Measurements from ENCODE around the gene C19orf47. TPM values are rescaled to one million over a fixed set of nuclear protein-coding genes. Genes with fewer than 3 reads are reported as not detected.
A peak's percentile ranks its signal among the peaks of the same experiment; 100 is the strongest.

C19orf47 gene
- total RNA-seq, 1 donor from 2014 or later: 16.1 TPM

DNA sequence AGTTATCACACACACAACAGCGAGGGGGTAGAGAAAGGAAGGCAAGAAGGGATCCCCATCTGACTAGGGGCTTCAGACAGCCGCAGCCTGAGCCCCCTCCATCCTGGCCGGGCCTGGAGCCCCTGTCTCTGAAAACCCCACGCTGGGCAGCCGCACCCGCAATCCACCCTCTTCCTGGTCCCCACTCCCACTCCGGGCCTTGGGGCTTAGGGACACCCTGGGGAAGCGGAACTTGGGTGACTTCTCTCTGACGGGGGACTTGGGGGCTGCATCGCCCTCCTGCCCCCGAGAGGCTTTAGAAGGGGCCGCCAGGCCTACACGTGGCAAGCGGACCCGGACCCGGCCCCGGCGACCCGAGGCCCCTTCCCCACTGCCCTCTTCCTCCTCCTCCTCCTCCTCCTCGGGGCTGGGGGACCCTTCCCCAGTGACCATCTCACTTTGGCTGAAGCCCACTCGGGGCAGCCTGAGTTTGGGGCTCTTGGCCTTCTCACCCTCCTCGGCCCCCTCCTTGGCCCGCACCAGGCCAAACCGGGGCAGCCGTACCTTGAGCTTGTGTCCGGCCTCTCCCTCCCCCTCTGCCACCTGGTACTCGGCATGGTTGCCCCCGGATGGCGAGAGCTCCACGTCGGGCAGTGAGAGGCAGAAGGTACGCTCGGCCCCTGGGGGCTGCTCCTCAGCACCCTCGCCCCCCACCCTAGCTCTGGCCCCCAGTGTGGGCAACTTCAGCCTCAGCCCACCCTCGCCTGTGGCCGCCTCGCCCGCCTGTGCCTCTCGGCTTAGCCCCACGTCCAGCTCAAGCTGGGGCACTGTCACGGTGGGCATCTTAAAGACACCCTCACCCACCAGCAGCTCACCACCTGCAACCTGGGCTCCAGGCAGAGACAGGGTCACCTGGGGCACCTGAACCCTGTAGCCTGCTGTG lies 46.0 kb upstream of the C19orf47 start:
- Histone ChIP-seq H3K4me1 (peaks cover 17% of the 10 kb centered on the region), H3K27me3 (no peaks in the 10 kb centered on the region), H3K9me3 (no peaks in the 10 kb centered on the region), H3K4me3 (no peak overlapping the region), H3K27ac (no peak overlapping the region), H3K36me3 (no peaks in the 10 kb centered on the region)
- intact Hi-C loops (cut with DNase I): no loop called here
- ATAC-seq: no peak
- TF ChIP-seq, protein P1, sequence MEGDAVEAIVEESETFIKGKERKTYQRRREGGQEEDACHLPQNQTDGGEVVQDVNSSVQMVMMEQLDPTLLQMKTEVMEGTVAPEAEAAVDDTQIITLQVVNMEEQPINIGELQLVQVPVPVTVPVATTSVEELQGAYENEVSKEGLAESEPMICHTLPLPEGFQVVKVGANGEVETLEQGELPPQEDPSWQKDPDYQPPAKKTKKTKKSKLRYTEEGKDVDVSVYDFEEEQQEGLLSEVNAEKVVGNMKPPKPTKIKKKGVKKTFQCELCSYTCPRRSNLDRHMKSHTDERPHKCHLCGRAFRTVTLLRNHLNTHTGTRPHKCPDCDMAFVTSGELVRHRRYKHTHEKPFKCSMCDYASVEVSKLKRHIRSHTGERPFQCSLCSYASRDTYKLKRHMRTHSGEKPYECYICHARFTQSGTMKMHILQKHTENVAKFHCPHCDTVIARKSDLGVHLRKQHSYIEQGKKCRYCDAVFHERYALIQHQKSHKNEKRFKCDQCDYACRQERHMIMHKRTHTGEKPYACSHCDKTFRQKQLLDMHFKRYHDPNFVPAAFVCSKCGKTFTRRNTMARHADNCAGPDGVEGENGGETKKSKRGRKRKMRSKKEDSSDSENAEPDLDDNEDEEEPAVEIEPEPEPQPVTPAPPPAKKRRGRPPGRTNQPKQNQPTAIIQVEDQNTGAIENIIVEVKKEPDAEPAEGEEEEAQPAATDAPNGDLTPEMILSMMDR (IDR thresholded peaks at IDR 0.05): no peak
- DNase-seq: no peak

DNA sequence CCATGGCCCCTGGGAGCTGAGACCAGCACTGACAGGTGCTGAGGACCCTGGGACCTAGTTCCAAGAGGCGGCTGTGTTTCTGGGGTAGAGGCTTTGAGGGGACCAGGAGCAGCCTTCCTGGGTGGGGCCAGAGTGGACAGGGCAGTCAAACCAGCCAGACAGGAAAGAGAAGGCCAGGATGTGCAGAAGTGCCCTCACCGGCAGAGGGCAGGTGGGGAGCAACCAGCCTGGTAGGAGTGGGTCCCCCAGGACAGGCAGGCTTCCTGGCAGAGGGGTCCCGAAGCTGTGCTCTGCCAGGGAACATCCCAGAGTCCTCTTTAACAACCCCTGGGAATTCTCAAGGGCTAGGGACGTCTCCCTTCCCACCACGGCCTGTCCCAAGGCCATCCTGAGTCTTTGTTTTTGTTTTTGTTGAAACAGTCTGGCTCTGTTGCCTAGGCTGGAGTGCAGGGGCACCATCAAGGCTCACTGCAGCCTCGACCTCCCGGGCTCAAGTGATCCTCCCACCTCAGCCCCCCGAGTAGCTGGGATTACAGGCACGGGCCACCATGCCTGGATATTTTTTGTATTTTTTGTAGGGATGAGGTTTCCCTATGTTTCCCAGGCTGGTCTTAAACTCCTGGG lies 44.8 kb upstream of the C19orf47 start:
- ATAC-seq (peak; percentile 81), DNase-seq (peak; percentile 80)
- Histone ChIP-seq H3K4me3 (no peak overlapping the region), H3K27ac (peak overlapping the region; percentile 51), H3K36me3 (no peaks in the 10 kb centered on the region), H3K9me3 (no peaks in the 10 kb centered on the region), H3K4me1 (peaks cover 13% of the 10 kb centered on the region), H3K27me3 (no peaks in the 10 kb centered on the region)
- TF ChIP-seq, protein P1 (IDR thresholded peaks at IDR 0.05): peak; percentile 41
- intact Hi-C loops (cut with DNase I): no loop called here

DNA sequence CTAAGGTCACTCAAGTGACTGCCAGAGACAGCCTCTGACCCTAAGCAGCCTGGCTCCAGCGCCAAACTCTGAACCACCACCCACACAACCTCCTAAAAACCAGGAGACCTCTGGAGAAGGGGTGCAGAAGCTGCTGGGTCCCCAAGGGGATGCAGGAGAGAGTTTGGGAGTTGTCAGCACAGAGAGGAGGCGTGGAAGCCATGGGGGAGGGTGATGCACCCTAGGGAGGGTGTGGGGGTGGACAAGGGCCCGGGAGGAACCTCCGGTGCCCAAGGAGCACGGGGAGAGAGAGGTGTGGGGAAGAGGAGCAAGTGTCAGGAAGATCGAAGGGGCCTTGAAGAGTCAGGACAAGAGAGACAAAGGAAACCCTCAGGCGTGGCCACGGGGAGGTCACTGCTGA lies 43.9 kb upstream of the C19orf47 start:
- TF ChIP-seq, protein P1 (IDR thresholded peaks at IDR 0.05): no peak
- no peaks in the 10 kb centered on the region for H3K27me3 ChIP-seq
- intact Hi-C loops (cut with DNase I): no loop called here
- no peaks in the 10 kb centered on the region for H3K9me3 ChIP-seq
- no peak for DNase-seq
- no peak for ATAC-seq
- H3K4me3 ChIP-seq: no peak overlapping the region
- peak overlapping the region; percentile 51 for H3K27ac ChIP-seq
- H3K36me3 ChIP-seq: no peaks in the 10 kb centered on the region
- peaks cover 13% of the 10 kb centered on the region for H3K4me1 ChIP-seq

DNA sequence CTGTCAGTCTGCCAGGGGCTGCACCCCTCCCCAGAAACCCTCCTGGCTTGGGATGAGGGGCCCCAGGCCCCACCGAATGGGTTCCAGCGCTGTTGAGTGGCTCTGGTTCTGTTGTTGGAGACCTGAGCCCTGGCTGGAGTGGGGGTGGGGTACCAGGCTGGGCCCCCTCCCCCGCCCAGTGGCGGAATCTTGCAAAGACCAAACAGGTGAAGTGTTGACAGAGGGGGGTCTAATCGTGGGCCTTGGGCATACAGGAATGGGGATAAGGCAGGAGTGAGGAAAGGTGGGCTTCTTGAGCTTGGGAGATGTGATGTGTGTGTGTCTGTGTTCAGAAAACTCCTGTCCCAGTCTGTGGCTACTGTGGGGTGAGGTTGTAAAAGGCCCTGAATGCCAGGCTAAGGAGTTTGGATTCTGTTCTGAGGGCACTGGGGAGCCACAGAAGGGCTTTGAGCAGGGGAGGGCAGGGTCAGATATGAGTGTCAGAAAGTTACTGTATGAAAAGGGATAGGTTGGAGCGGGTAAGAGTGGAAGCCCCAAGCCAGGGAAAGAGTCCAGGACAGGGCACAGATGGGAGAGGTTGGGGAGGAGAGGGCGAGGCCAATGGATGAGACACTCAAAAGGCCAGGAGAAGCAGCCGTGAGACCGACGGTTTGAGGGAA lies 42.0 kb upstream of the C19orf47 start, which contains the start of gene HIPK4:
Gene HIPK4 (minus strand): TSS at position 98 of the 659 bp plus-strand sequence. CDS start 279 bp downstream, outside the sequence.
- no peaks in the 10 kb centered on the region for H3K36me3 ChIP-seq
- no peak within 1 kb of the TSS for H3K27ac ChIP-seq
- intact Hi-C loops (cut with DNase I): no loop called here
- ATAC-seq (no peak), DNase-seq (no peak)
- H3K4me1 ChIP-seq: peaks cover 13% of the 10 kb centered on the region
- H3K9me3 ChIP-seq: no peaks in the 10 kb centered on the region
- no peaks in the 10 kb centered on the region for H3K27me3 ChIP-seq
- TF ChIP-seq, protein P1 (IDR thresholded peaks at IDR 0.05): no peak
- H3K4me3 ChIP-seq: no peak within 1 kb of the TSS

DNA sequence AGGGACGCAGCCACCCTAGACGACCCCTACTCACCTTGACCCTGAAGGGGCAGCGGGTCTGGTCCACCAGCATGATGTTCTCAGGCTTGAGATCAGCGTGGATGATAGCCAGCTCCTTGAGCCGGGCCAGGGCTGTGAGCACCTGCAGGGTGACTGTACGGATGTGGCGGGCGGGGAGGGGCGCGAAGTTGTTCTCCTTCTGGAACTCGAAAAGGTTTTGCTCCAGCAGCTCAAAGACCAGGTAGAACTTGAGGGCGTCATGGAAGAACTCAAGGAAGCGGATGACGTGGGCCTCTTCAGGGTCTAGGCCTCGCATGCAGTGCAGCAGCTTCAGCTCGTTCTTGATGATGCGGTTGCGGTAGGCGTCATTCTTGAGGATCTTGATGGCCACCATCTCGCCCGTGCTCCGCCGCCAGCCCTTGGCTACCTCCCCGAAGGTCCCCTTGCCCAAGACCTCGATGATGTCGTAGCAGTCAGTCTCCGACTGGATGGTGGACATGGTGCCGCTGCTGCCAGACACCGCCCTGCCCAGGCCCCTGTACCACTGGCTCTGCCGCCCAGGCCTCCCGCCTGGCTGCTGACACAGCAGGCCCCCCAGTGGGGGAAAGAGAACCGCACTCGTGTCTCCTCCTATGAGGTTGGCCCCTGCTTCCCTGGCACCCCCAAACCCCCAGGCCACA lies 41.3 kb upstream of the C19orf47 start:
- ATAC-seq (no peak), DNase-seq (no peak)
- Histone ChIP-seq H3K9me3 (no peaks in the 10 kb centered on the region), H3K27ac (no peak overlapping the region), H3K36me3 (no peaks in the 10 kb centered on the region), H3K4me1 (peaks cover 13% of the 10 kb centered on the region), H3K27me3 (no peaks in the 10 kb centered on the region), H3K4me3 (no peak overlapping the region)
- TF ChIP-seq, protein P1 (IDR thresholded peaks at IDR 0.05): no peak
- intact Hi-C loops (cut with DNase I): no loop called here

Measured in upper lobe of right lung (tissue), 1 donor.